ACHN (cell line): ENCODE measurements around the gene SYNE1.

Experiments used
- DNase-seq: peaks from one replicate; pipeline ENCODE4 v3.0.0-alpha.2; 2015
- in situ Hi-C: cut with HindIII; loops from 2 replicates; pipeline ENCODE4 v1.10.0; 2017; ENCODE audit warnings: low sequenced_read_pairs, low pct_ligation_motif_present, low pct_unique_long_range_greater_than_20kb

Gene SYNE1

DNA sequence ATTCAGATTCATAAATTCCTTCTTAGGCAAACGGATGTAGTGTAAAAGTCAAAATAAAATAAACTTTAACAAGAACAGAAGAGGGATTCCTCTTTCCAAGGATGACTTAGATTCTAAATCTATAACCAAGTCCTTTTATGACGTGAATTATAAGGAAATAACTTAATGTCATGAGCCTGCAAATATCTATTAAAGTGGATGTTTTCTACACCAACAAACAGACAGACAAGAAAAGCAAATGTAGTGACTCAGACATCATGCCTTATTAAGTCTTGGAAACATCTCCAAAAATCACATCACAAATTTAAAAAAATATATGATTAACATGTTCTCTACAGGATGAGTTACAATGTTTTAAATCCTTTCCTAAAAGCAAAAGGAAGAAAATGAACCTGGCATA lies 432.6 kb downstream of the SYNE1 start:
- DNase-seq = no peak
- in situ Hi-C loops = no loop called here

DNA sequence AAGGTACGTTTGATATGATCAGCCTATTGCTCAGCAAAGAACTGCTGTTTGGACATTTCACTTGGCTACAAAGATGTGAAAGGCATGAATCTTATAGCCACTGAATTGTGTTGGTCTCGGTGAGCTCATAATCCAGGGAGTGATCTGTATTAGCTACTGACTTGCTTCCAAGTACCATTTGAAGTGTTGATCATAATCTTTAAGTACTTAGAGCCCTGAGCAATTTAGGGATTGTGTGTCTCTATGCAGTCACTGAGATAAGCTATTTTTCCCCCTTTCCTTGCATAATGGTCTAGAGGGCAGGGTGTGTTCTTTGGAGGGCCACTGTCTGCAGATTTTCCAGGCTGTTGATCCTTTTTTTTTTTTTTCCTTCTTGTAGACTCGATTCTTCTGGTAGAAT lies 436.0 kb downstream of the SYNE1 start:
- in situ Hi-C loops = no loop called here
- no peak for DNase-seq

GRCh38 chr6:152195896-152196295 lies 441.3 kb downstream of the SYNE1 start:
- in situ Hi-C loops = no loop called here
- no peak for DNase-seq

GRCh38 chr6:152189736-152190135 lies 447.4 kb downstream of the SYNE1 start:
- in situ Hi-C loops = no loop called here
- DNase-seq = no peak

DNA sequence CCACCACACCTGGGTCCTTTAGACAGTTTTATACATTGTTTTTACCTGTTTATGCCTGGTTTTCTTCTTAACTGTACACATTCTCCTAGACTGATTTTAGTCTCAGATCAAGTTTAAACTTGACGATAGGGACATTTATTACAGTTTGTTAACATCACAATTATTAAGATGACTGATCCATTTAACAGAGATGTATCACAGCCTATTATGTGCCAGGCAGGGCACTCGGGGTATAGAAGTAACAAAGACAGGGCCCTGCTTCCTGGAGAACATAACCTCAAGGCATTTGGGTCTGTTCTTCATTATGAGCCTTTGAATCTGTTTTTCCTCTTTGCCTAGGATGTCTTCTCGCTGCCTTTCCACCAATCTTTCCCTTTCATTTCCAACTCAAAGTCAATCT lies 449.2 kb downstream of the SYNE1 start:
- in situ Hi-C loops = no loop called here
- DNase-seq = no peak

DNA sequence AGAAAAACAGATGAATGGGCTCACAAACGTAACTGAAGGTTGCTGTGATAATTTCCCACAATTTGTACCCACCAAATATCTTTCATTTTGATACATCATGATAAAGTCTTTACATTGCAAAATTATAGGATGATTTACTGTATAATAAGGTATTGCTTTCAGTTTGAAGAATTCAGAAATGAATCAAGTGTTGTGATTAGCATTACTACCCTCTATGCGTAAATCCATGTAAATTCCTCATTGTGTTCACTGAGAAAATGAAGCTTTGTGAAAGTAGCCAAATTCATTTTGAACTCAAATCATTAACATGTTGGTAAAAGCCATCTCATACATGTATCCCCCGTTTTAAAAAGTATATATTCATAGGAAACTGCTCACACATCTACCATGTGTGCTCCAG lies 450.3 kb downstream of the SYNE1 start:
- DNase-seq = no peak
- in situ Hi-C loops = no loop called here

DNA sequence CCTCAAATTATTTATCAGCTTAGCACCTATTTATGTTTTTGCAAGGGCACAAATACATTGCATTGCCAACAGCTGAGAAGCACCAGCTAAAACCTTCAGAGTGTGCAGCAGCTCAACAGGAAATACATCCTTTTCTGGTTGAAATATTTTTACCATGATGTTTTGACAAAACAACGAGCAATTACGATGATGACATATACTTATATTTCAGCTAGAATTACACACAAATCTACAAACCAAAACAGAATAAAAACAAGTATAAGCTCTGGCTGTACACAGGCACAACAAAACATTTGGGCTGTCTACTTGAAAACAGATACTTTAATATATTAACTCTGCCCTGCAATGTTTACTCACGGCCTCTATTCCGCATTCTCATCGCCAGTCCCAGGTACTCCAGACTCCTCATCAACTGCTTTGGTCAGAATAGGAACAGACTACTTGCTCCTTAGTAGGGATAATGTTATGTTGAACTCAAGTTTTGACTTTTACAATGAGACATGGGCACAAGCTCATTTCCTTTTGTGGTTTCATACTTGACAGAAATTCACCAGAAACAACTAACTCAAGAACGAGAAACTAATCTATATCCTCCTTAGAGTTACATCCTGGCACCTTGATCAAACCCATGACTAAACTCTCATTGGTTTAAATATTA lies 452.1 kb downstream of the SYNE1 start:
- in situ Hi-C loops = no loop called here
- no peak for DNase-seq

DNA sequence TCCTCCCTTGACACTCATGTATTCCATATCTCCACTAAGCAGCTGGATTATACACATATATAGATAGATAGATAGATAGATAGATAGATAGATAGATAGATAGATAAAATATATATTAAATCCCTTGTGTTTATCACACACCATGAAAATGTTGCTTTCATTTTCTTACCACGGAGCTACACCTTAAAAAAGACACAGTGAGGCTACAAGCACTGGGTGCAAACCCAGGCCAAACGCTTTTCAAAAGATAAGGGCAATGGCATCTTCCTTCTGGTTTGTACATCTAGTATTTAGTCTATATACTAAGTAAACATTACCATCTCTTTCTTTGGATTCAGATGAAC lies 452.6 kb downstream of the SYNE1 start:
- no peak for DNase-seq
- in situ Hi-C loops = no loop called here

- in situ Hi-C loops = no loop called here
- no peak for DNase-seq
These were observed 456.6 kb downstream of the SYNE1 start for GRCh38 chr6:152180601-152181000.

- in situ Hi-C loops = no loop called here
- no peak for DNase-seq
These were observed 460.9 kb downstream of the SYNE1 start for GRCh38 chr6:152176268-152176667.

DNA sequence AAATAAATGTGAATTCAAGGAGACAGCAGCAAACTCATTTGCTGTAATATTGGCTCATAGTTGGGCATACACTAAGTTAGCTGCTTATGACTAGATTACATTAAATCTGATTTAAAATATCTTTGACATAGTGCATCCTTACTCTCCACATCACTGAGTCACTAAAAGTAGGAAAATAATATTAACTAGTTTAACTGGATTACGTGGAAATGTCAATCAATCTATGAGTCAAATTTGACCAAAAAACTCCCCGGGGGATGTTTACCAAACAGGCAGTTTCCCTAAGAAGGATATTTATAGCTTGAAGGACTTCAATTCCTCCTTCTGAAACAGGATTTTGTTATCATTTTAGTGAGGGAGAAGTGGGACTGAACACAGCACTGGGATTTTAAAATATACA lies 463.2 kb downstream of the SYNE1 start:
- in situ Hi-C loops = no loop called here
- no peak for DNase-seq

DNA sequence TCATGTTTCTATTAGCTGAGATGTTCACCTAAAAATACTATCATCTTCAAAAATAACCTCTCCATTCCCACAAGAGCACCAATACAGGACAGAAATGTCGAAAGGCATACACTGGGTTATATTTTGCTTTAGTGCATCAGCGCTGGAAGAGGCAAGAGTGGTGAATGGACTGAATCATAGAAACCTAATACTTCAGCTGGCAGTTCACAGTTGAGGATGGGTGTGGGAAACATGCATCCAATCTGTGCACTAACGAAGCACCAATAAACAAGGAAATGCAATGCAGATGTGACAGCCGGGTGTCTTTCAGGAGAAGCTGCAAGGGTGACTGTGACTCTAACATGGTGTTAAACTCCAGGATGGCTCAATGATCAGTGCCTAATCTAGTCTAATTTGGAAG lies 463.8 kb downstream of the SYNE1 start:
- in situ Hi-C loops = no loop called here
- no peak for DNase-seq

DNA sequence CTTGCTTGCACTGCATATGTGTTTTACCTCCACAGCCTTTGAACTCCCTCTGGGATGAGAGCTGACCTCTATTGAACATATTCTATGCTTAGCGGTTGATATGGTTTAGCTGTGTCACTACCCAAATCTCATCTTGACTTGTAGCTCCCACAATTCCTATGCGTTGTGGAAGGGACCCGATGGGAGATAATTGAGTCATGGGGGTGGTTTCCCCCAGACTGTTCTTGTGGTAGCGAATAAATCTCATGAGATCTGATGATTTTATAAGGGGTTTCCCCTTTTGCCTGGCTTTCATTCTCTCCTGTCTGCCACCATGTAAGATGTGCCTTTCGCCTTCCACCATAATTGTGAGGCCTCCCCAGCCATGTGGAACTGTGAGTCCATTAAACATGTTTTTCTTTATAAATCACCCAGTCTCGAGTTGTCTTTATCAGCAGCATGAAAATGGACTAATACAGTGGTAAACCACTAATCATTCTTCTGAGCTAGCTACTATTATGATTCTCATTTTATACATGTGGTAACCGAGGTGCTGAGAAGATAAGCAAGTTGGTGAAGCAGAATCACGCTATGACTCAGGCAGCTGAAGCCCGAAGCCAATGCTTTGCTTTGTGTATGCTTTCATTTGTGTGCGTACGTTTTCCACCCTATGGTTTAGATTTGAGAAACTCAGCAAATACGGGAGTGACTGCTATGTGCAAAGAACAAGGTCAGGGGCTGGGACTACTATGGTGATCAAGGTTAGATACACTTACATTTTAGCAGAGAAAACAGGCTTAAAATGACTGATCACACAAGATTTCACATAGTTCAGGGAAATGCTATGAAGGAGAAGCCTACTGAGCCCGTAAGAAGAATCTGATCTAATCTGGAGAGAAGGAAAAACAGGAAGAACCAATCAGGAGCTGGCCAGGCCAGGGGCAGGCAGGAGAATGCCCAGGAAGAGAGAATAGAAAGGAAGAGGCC lies 466.2 kb downstream of the SYNE1 start:
- DNase-seq = no peak
- in situ Hi-C loops = no loop called here

DNA sequence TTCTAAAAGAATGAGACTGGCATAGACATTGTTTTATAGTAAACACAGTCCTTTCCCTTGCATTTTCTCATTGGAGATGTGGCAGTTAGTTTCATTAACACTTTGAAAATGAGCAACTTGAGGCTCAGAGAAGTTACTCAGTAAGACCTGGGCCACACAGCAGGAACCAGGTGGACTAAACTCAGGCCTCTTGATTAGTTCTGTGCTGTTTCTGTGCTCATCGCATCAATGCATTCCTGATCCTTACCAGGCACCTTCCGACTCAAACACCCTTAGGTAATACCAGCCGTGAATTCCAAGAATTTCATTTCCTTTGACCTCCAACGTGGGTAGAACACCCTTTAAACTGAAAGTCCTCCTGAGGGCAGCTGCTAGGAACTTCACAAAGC lies 466.9 kb downstream of the SYNE1 start:
- in situ Hi-C loops = no loop called here
- no peak for DNase-seq

GRCh38 chr6:152167641-152168603 lies 469.2 kb downstream of the SYNE1 start:
- no peak for DNase-seq
- in situ Hi-C loops = no loop called here

- no peak for DNase-seq
- in situ Hi-C loops = no loop called here
These were observed 470.3 kb downstream of the SYNE1 start for GRCh38 chr6:152166897-152167296.

- no peak for DNase-seq
- in situ Hi-C loops = no loop called here
These were observed 470.7 kb downstream of the SYNE1 start for GRCh38 chr6:152166497-152166896.

- DNase-seq = no peak
- in situ Hi-C loops = no loop called here
These were observed 472.2 kb downstream of the SYNE1 start for GRCh38 chr6:152164957-152165356.

DNA sequence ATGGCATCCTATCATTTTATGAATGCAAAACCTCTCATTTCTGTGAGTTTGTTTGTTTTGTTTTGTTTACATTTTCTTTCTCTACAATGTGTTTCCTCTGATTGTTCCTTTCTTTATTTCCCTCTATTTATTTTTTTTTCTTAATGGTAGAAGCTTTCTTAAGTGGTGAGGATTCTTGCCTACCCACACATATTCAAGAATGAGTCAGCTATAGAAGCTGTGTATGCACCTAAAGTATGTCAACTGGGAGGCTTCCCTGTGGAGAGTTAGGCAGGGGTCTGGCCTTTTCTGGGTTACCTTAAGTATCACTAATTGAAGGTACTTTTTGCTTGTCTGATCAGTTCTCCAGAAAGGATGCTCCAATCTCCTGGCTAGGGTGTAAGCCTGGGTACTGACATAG lies 475.7 kb downstream of the SYNE1 start:
- DNase-seq = no peak
- in situ Hi-C loops = no loop called here
